Neuron (in vitro differentiated cells): Measurements from ENCODE around the gene PGK1.

Experiments
- H2AFZ ChIP-seq: one replicate; pipeline ENCODE4 v1.6.1; 2013; ENCODE audit warnings: low read depth, mild to moderate bottlenecking, inconsistent platforms, low read length, moderate library complexity
- H3K27me3 ChIP-seq: one replicate; pipeline ENCODE4 v1.6.1; 2013; ENCODE audit warnings: low read length; ENCODE audit not compliant: insufficient read depth
- H3K36me3 ChIP-seq: one replicate; pipeline ENCODE4 v1.6.1; 2013; ENCODE audit warnings: low read length; ENCODE audit not compliant: insufficient read depth
- H3K4me1 ChIP-seq: one replicate; pipeline ENCODE4 v1.6.1; 2013; ENCODE audit warnings: low read length; ENCODE audit not compliant: insufficient read depth
- H3K4me3 ChIP-seq: 2 replicates; pipeline ENCODE4 v1.5.1; 2013; ENCODE audit warnings: mild to moderate bottlenecking, low read length, moderate library complexity
- H3K9me3 ChIP-seq: one replicate; pipeline ENCODE4 v1.6.1; 2013; ENCODE audit warnings: low read length

PGK1 gene

DNA sequence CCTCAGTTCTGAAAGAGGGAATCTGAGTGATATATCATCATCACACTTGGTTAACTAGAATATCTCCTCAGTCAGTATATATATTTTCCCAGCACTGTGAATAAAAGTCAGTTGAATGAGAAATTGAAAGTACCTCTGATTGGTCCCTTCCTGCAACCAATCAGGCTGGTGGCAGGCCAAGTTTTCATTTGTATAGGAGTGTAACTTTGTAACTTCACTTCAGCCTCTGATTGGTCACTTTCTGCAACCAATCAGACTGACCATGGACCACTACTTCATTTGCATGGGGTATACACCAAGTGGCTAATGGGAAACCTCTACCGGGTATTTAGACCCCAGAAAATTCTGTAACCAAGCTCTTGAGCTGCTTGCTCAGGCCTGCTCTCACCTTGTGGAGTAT, 2.0 kb upstream of the PGK1 start:
- H3K9me3 ChIP-seq = no peaks in the 10 kb centered on the region
- H3K27me3 ChIP-seq = peaks cover 2% of the 10 kb centered on the region
- H3K36me3 ChIP-seq = no peaks in the 10 kb centered on the region
- H3K4me1 ChIP-seq = peaks cover 11% of the 10 kb centered on the region
- H2AFZ ChIP-seq = no peak overlapping the region
- no peak overlapping the region for H3K4me3 ChIP-seq

DNA sequence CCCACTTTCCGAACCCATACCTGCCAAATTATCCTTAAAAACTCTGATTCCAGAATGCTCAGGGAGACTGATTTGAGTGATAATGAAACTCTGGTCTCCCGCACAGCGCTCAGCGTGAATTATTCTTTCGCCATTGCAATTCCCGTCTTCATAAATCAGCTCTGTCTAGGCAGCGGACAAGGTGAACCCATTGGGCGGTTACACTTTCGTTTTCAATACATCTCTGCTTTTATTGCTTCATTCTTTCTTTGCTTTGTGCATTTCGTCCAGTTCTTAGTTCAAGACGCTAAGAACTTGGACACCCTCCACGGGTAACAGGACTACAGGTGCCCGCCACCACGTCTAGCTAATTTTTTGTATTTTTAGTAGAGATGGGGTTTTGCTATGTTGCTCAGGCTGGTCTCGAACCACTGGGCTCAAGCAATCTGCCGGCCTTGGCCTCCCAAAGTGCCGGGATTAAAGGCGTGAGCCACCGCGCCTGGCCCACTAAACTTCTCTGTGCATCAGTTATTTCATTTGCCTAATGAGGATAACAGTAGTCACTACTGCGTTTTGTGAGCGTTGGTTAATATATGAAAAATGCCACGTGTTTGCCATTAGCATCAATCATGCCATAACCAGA, 936 bp upstream of the PGK1 start:
- Histone ChIP-seq H3K4me1 (peaks cover 11% of the 10 kb centered on the region), H3K36me3 (no peaks in the 10 kb centered on the region), H3K27me3 (peaks cover 2% of the 10 kb centered on the region), H2AFZ (no peak overlapping the region), H3K4me3 (peak overlapping the region; percentile 56), H3K9me3 (no peaks in the 10 kb centered on the region)

DNA sequence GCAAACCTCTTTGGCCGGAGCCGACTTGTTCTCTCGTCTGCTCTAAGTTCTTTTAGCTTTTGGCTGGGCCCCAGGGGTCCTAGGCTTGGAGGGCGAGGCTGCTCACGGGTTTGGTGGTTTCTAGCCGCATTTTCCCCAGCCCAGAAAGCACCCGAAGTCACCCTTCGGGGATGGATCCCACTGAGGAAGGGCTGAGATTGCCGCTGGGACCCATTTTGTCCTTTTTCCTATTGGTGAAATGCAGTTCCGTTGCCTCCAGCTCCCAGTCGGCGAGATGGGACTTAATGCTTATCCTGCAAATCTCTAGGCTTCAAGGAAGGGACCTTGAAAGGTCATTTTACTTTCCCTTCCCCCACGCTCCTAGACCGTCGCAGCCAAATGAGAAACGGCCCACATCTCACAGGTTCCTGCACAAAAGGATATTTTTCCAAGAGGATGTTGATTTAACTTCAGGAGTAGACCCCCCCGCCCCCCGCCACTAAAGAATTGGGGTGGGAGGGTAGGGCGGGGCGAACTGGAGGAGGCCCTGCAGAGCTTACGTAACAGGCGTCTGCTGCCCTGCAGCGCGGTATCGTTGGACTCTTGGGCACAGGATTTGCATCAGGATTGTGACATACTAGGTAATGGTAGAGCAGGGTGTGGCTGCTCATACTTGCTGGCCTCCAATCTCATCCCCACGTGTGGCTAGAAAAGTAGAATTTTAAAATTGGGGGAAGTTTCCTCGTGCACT, 564 bp downstream of the PGK1 start:
- no peaks in the 10 kb centered on the region for H3K9me3 ChIP-seq
- H3K4me1 ChIP-seq = peaks cover 11% of the 10 kb centered on the region
- peak overlapping the region; percentile 86 for H3K4me3 ChIP-seq
- no peaks in the 10 kb centered on the region for H3K36me3 ChIP-seq
- no peaks in the 10 kb centered on the region for H3K27me3 ChIP-seq
- H2AFZ ChIP-seq = no peak overlapping the region

DNA sequence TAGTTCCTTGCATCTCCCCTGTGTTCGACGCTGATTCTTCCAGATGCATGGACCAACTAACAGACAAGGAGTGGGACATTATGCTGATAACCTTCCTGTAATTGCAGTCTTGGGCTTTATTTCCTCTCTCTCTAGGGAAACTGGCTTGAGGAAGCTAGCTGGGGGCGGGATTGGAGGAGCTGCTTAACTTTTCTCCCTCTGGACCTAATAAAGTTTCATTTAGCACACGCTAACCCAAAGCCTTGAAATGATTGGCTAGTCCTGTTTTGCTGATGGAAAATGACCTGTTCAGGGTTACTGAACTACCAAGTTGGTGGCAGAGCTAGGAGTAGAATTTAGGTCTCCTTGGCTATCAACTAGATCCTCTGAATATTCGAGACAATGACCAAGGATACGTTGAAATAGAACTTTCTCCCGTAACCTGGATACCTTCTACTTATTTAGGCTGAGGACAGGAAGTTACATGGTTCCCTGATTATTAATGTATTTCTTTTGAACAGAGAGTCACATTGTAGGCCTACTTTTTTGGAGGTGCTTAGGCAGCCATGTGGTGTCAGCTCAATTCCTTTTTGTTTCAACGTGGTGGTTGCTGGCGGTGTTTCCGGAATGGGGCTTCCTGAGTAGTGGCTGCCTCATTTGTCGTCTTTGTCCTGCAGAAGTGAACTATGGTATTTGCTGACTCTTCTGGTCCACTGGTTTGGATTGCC, 2.0 kb downstream of the PGK1 start:
- Histone ChIP-seq H3K4me3 (peak overlapping the region; percentile 86), H3K27me3 (no peaks in the 10 kb centered on the region), H3K4me1 (peaks cover 11% of the 10 kb centered on the region), H3K36me3 (no peaks in the 10 kb centered on the region), H3K9me3 (no peaks in the 10 kb centered on the region), H2AFZ (no peak overlapping the region)

DNA sequence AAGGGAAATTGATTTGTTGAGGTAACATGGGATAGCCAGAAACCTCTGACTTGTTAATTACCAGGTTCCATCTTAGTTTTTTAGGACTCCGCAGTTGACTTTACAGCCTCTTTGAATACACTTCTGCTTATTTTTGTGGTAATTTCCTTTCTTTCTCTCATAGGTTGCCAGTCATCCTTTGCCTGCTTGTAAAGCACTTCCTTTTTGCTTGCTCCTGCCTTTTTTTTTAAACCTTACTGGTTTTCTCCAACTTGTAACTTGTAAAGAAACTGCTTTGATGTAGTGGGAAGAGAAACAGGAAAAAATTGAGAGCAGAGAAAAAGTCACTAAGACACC, 2.6 kb downstream of the PGK1 start:
- no peaks in the 10 kb centered on the region for H3K9me3 ChIP-seq
- H3K4me1 ChIP-seq = peaks cover 11% of the 10 kb centered on the region
- H3K27me3 ChIP-seq = no peaks in the 10 kb centered on the region
- no peak overlapping the region for H2AFZ ChIP-seq
- peaks cover 3% of the 10 kb centered on the region for H3K36me3 ChIP-seq
- H3K4me3 ChIP-seq = no peak overlapping the region

DNA sequence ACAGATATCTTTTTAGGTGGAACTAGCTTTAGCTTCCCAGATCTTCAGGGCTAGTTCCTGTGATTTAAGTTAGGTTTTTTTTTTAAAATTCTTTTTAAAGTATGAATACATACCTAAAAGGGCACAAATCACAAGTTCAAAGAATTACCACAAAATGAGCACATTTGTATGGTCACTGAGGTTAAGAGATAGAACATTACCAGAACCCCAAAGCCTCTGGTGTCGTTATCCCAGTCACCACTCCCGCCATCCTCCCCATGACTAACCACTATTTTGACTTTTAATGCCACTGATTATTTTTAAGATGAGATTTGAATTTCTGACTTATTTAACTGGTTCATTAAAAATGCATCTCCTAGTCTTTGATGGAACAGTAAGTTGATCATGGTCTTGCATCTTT, 5.4 kb downstream of the PGK1 start:
- Histone ChIP-seq H3K36me3 (peaks cover 13% of the 10 kb centered on the region), H3K4me3 (no peak overlapping the region), H3K4me1 (peaks cover 11% of the 10 kb centered on the region), H2AFZ (no peak overlapping the region), H3K27me3 (no peaks in the 10 kb centered on the region), H3K9me3 (no peaks in the 10 kb centered on the region)

DNA sequence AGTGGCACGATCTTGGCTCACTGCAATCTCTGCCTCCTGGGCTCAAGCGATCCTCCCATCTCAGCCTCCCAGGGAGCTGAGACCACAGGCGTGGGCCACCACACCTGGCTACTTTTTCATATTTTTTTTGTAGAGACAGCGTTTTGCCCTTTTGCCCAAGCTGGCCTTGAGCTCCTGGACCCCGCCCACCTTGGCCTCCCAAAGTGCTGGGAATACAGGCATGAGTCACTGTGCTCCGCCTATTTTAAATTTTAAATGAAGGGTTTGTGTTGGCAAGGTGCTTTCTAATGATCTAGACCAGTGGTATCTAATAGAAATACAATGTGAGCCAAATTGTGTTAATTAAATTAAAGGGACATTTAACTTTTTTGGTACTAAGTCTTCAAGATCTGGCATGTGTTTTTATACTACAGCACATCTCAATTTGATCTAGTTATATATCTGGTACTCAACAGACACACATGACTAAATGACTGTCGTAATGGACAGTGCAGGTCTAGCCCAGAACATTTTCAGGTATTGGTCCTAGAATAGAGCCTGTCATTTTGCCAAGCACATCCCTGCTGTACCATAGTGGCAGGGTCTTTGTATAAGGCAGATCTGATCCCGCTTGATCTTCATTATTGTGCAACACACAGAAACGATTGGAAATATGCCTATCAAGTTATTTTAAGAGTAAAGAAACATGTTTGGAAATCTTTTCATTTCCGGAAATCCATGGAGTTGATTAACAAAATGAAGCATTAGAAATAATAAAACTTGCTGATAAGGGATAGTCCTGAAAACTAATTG, 7.3 kb downstream of the PGK1 start:
- no peaks in the 10 kb centered on the region for H3K9me3 ChIP-seq
- no peak overlapping the region for H3K4me3 ChIP-seq
- peaks cover 32% of the 10 kb centered on the region for H3K36me3 ChIP-seq
- no peak overlapping the region for H2AFZ ChIP-seq
- no peaks in the 10 kb centered on the region for H3K4me1 ChIP-seq
- H3K27me3 ChIP-seq = no peaks in the 10 kb centered on the region

DNA sequence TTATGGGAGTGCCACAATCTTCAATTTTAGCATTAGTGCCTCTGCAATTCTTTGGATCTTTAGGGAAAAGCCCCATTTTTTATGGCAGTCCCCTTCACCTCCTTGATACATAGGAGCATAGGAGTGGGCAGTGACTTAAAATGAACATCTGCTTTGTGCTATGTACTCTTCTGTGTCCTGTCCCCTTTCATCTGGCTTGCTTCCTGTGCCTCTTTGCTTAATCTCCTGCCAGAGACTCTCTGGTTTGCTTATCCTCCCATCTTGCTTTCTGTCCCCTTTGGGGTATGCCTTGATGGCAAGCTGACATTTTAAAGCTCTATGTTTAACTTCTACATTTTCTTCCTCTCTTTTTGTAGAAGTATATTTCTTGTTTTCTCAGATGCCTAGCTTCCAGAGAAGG, 12.3 kb downstream of the PGK1 start:
- Histone ChIP-seq H2AFZ (no peak overlapping the region), H3K9me3 (no peaks in the 10 kb centered on the region), H3K4me3 (no peak overlapping the region), H3K4me1 (no peaks in the 10 kb centered on the region), H3K27me3 (no peaks in the 10 kb centered on the region), H3K36me3 (peaks cover 53% of the 10 kb centered on the region)

DNA sequence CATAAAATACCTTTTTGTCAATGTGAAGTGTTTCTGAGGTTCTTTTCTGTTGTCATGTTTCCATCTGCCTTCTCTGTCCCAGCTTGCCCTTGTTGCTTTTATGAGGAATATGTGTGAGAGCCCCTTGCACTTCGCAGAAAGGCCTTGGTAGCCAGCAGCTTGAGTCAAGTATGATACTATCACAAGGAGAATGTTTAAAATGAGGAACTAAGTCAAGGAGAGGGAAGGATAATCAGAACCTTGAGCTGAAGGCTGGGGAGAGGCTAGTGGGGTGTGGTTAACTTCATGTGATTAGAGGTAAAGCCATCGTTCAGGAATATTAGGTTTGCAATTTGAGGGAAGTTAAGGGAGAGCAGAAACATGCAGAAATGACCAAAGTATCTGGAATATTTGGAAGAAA, 12.7 kb downstream of the PGK1 start:
- peaks cover 51% of the 10 kb centered on the region for H3K36me3 ChIP-seq
- no peaks in the 10 kb centered on the region for H3K4me1 ChIP-seq
- H3K4me3 ChIP-seq = no peak overlapping the region
- no peak overlapping the region for H2AFZ ChIP-seq
- H3K9me3 ChIP-seq = no peaks in the 10 kb centered on the region
- no peaks in the 10 kb centered on the region for H3K27me3 ChIP-seq

DNA sequence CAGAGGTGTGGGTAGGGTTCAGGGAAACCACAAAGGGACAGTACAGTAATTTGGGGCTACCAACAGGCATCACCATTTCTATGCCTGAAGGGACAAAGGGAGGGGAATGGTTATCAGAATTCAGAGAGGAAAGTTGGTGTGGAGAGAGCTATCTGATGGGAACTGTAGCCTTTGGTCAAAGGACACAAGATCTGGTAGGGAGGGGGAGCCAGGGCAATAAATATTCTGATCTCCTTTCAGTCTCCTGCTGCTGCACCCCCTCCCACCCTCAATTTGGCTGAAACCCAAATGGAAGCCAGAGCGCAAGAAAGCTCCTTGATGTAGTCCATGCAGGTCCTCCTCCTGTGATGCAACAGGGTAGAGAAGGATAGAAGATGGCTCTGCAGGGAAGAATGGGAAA, 14.6 kb downstream of the PGK1 start:
- no peaks in the 10 kb centered on the region for H3K4me1 ChIP-seq
- no peak overlapping the region for H2AFZ ChIP-seq
- H3K4me3 ChIP-seq = no peak overlapping the region
- peaks cover 53% of the 10 kb centered on the region for H3K36me3 ChIP-seq
- no peaks in the 10 kb centered on the region for H3K27me3 ChIP-seq
- no peaks in the 10 kb centered on the region for H3K9me3 ChIP-seq

DNA sequence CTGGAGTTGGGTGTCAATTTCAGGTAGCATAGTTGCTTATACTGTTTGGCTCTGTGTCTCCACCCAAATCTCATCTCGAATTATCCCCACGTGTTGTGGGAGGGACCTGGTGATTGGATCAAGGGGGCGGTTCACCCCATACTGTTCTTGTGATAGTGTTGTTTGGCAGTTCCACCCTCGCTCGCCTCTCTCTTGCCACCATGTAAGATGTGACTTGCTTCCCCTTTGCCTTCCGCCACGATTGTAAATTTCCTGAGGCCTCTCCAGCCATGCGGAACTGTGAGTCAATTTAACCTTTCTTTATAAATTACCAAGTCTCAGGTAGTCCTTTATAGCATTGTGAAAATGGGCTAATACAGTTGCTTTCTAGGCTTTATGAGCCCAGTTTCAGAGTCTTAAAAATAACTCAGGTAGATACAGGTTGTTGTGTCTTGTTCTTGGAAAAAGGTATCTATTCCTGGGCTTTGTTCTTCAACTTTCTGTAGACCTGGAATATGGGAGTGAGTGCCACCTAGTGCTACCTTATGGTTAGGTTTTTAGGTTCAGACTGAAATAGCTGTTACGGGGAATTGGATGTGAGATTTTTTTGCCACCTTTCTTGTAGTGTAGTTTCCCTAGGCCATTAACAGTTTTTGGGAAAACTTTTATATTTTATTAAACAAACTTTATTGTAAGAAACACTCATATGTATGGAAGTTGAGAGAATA, 15.6 kb downstream of the PGK1 start:
- no peaks in the 10 kb centered on the region for H3K27me3 ChIP-seq
- no peak overlapping the region for H2AFZ ChIP-seq
- H3K36me3 ChIP-seq = peaks cover 45% of the 10 kb centered on the region
- H3K9me3 ChIP-seq = no peaks in the 10 kb centered on the region
- H3K4me1 ChIP-seq = no peaks in the 10 kb centered on the region
- no peak overlapping the region for H3K4me3 ChIP-seq

DNA sequence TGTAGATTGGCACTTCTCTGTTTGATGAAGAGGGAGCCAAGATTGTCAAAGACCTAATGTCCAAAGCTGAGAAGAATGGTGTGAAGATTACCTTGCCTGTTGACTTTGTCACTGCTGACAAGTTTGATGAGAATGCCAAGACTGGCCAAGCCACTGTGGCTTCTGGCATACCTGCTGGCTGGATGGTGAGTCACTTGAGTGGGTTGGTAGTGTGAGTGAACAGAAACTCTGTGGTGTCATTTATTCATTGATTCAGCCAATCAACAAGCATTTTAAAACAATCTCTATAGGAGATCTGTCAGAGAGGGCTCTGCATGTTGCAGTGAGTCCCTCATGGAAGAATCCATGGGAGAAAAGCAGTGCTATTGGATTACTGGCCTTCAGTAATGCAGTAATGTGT, 19.1 kb downstream of the PGK1 start:
- H2AFZ ChIP-seq = no peak overlapping the region
- no peak overlapping the region for H3K4me3 ChIP-seq
- H3K36me3 ChIP-seq = peaks cover 25% of the 10 kb centered on the region
- no peaks in the 10 kb centered on the region for H3K9me3 ChIP-seq
- no peaks in the 10 kb centered on the region for H3K4me1 ChIP-seq
- no peaks in the 10 kb centered on the region for H3K27me3 ChIP-seq
